ENCODE results near the gene CPT1B. TPM values are rescaled to one million over a fixed set of nuclear protein-coding genes. Genes with fewer than 3 reads are reported as not detected.
"Not testable (repeated sequence)": the region's sequence is repeated elsewhere in the genome, so short reads cannot be mapped to it uniquely, and the experiment has no call there.

Gene CPT1B
- total RNA-seq, 4 donors from 2014 or later, result 34.2 to 111 (median 37.6) TPM

DNA sequence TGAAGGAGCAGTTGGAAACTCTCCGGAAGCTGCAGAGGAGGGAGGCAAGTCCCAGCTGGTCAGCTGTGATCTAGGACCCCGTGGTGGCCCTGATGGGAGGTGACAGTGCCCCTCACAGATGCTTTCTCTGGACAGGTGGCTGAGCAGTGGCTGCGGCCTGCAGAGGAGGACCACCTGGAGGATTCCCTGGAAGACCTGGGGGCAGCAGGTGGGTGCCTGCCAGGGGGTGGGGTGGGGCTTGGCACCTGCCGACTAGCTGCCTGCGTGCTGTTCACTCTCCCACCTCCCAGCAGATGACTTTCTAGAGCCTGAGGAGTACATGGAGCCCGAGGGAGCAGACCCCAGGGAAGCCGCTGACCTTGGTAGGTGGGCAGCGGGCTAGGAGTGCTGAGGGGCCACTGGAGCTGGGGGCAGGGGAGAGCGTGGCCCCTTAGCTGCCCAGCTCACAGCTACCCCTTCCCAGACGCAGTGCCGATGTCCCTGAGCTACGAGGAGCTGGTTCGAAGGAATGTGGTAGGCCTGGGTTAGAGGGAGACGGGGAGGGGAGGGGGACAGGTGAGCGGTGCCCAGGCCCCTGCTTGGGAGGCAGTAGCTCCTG lies 55.9 kb downstream of the CPT1B start:
- intact Hi-C loops (cut with DNase I; ENCODE audit: low total_unique reads), result no loop called here
- H3K36me3 ChIP-seq, result peaks cover 0 to 21% (median 9%) of the 10 kb centered on the region in 4 donors
- no peak for DNase-seq
- no peak overlapping the region for H3K4me3 ChIP-seq
- no peaks in the 10 kb centered on the region for H3K9me3 ChIP-seq
- no peaks in the 10 kb centered on the region for H3K27me3 ChIP-seq
- 90 to 97% methylated on average over 5 to 14 of the region's 15 CpGs for WGBS, 2 donors (ENCODE audit: low coverage in 1 of 2)
- TF ChIP-seq CTCF (IDR thresholded peaks at IDR 0.05) (no peak), POLR2A (IDR thresholded peaks at IDR 0.05) (no peak), EP300 (IDR thresholded peaks at IDR 0.05; ENCODE audit: low read depth) (no peak), POLR2AphosphoS5 (IDR thresholded peaks at IDR 0.05) (no peak)
- no peak overlapping the region for H3K27ac ChIP-seq
- in situ Hi-C loops (cut with MboI; ENCODE audit: low pct_ligation_motif_present in 1 of 4, low pct_unique_long_range_greater_than_20kb in 1 of 4, low sequenced_read_pairs in 3 of 4), result no loop called here
- H3K4me1 ChIP-seq, result peaks cover 14 to 39% (median 30%) of the 10 kb centered on the region in 4 donors

- DNase-seq, result no peak
- Histone ChIP-seq H3K4me3 (no peak overlapping the region), H3K36me3 (peaks cover 0 to 21% (median 10%) of the 10 kb centered on the region in 4 donors), H3K4me1 (peaks cover 11 to 33% (median 25%) of the 10 kb centered on the region in 4 donors), H3K9me3 (no peaks in the 10 kb centered on the region), H3K27ac (no peak overlapping the region), H3K27me3 (no peaks in the 10 kb centered on the region)
- 89% methylated on average over 10 of the region's 10 CpGs; no CpG with 5 or more reads in 1 of the 2 donors for WGBS, 2 donors (ENCODE audit: low coverage in 1 of 2)
- intact Hi-C loops (cut with DNase I; ENCODE audit: low total_unique reads), result no loop called here
- in situ Hi-C loops (cut with MboI; ENCODE audit: low pct_ligation_motif_present in 1 of 4, low pct_unique_long_range_greater_than_20kb in 1 of 4, low sequenced_read_pairs in 3 of 4), result no loop called here
- no peak for TF ChIP-seq EP300 (IDR thresholded peaks at IDR 0.05; ENCODE audit: low read depth)
- no peak for TF ChIP-seq CTCF (IDR thresholded peaks at IDR 0.05)
- no peak for TF ChIP-seq POLR2AphosphoS5 (IDR thresholded peaks at IDR 0.05)
- no peak for TF ChIP-seq POLR2A (IDR thresholded peaks at IDR 0.05)
Observed at GRCh38 chr22:50521710-50522109, 56.5 kb downstream of the CPT1B start.

DNA sequence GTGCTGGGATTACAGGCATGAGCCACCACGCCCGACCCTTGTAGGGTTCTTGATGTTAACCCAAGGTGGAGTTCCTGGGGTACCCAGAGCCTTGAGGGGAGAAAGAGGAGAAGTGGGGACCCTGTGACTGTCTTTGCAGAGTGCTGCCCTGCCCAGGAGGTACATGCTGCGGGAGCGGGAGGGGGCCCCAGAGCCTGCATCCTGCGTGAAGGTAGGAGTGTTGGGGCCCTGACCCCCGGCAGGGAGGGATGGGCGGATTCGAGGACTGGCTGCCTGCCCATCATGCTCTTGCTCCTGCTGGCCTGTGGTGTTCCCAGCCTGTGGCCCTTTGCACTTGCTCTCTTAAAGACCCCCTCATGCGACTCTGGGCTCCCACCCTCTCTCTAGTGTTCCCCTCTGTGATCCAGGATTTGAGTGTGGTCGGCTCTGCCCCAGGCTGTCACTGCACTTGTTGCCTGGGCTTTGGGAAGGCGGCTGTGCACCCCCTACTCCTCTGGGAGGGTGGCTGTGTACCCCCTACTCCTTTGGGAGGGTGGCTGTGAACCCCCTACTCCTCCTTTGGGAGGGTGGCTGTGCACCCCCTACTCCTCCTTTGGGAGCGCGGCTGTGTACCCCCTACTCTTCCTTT lies 57.3 kb downstream of the CPT1B start:
- H3K4me1 ChIP-seq, result peaks cover 9 to 26% (median 20%) of the 10 kb centered on the region in 4 donors
- DNase-seq, result no peak
- in situ Hi-C loops (cut with MboI; ENCODE audit: low pct_ligation_motif_present in 1 of 4, low pct_unique_long_range_greater_than_20kb in 1 of 4, low sequenced_read_pairs in 3 of 4) (no loop called here), intact Hi-C loops (cut with DNase I; ENCODE audit: low total_unique reads) (no loop called here)
- WGBS, 2 donors (ENCODE audit: low coverage in 1 of 2), result 89 to 91% methylated on average over 3 to 13 of the region's 13 CpGs
- H3K9me3 ChIP-seq, result no peaks in the 10 kb centered on the region
- no peak overlapping the region for H3K27ac ChIP-seq
- no peaks in the 10 kb centered on the region for H3K27me3 ChIP-seq
- peaks cover 0 to 21% (median 10%) of the 10 kb centered on the region in 4 donors for H3K36me3 ChIP-seq
- no peak overlapping the region for H3K4me3 ChIP-seq
- TF ChIP-seq EP300 (IDR thresholded peaks at IDR 0.05; ENCODE audit: low read depth) (no peak), CTCF (IDR thresholded peaks at IDR 0.05) (no peak), POLR2A (IDR thresholded peaks at IDR 0.05) (no peak), POLR2AphosphoS5 (IDR thresholded peaks at IDR 0.05) (no peak)

DNA sequence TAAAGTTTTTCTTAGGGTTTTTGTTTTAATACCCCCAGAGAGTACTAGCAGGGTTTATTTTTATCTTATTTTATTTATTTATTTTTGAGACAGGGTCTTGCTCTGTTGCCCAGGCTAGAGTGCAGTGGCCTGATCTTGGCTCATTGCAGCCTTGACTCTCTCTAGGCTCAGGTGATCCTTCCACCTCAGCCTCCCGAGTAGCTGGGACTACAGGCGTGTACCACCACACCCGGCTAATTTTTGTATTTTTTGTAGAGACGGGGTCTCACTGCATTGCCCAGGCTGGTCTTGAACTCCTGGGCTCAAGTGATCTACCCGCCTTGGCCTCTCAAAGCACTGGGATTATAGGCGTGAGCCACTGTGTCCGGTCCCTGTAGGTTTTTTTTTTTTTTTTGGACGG lies 58.0 kb downstream of the CPT1B start:
- Histone ChIP-seq H3K4me1 (peaks cover 9 to 24% (median 20%) of the 10 kb centered on the region in 4 donors), H3K36me3 (peaks cover 0 to 21% (median 10%) of the 10 kb centered on the region in 4 donors)
- WGBS, 2 donors (ENCODE audit: low coverage in 1 of 2), result 95 to 100% methylated on average over 7 to 8 of the region's 8 CpGs
- H3K27me3 ChIP-seq; DNase-seq; H3K9me3 ChIP-seq; intact Hi-C loops (cut with DNase I; ENCODE audit: low total_unique reads); in situ Hi-C loops (cut with MboI; ENCODE audit: low pct_ligation_motif_present in 1 of 4, low pct_unique_long_range_greater_than_20kb in 1 of 4, low sequenced_read_pairs in 3 of 4); H3K27ac ChIP-seq; H3K4me3 ChIP-seq: not testable (repeated sequence)
